IMR-90 (cell line): ENCODE data around the gene MKNK2. TPM values are rescaled to one million over a fixed set of nuclear protein-coding genes. Genes with fewer than 3 reads are reported as not detected.

Source experiments
- ATAC-seq: fragments of 200-7000 bp; cut with Tn5 transposase; 2 replicates; pipeline ENCODE4 v1.9.1; 2020; ENCODE audit warnings: low read depth, mild to moderate bottlenecking, moderate library complexity
- BruUV-seq: library from RNA; stranded (reverse); fragments of 400-500 nt; replicated peaks from 2 replicates; lab custom pipeline; 2021; lab: Mats Ljungman, UMichigan
- CTCF ChIA-PET: fragments of 300-600 bp; formaldehyde crosslinking; extraction: SDS; loops from one replicate; lab custom pipeline; 2021; ENCODE audit warnings: antibody characterized with exemption; lab: Yijun Ruan, JAX
- POLR2A ChIA-PET: fragments of 300-600 bp; sonication (Branson Sonifier 250); formaldehyde crosslinking; loops from one replicate; lab custom pipeline; 2022; ENCODE audit warnings: antibody characterized with exemption; ENCODE audit not compliant: unreplicated experiment; lab: Charles Lee
- DNase-seq: peaks from one replicate; pipeline ENCODE4 v3.0.0; 2013
- H2AFZ ChIP-seq: replicated peaks from 2 replicates; pipeline ENCODE3; 2013; ENCODE audit warnings: low read length, mild to moderate bottlenecking; ENCODE audit not compliant: poor library complexity
- H2AK5ac ChIP-seq: 2 replicates; pipeline ENCODE4 v1.6.1; 2013; ENCODE audit warnings: low read depth, low read length, inconsistent platforms
- H2AK9ac ChIP-seq: replicated peaks from 2 replicates; pipeline ENCODE3; 2013; ENCODE audit warnings: mild to moderate bottlenecking, low read depth, low read length, moderate library complexity; ENCODE audit not compliant: poor library complexity
- H2BK120ac ChIP-seq: 2 replicates; pipeline ENCODE4 v1.6.1; 2013; ENCODE audit warnings: low read depth, low read length, inconsistent platforms
- H2BK15ac ChIP-seq: 3 replicates; pipeline ENCODE4 v1.6.1; 2013; ENCODE audit warnings: low read depth, low read length, inconsistent platforms
- H2BK20ac ChIP-seq: 2 replicates; pipeline ENCODE4 v1.6.1; 2013; ENCODE audit warnings: low read depth, mild to moderate bottlenecking, inconsistent platforms, low read length, moderate library complexity
- H2BK5ac ChIP-seq: 2 replicates; pipeline ENCODE4 v1.6.1; 2013; ENCODE audit warnings: mild to moderate bottlenecking, low read depth, low read length, inconsistent platforms; ENCODE audit not compliant: poor library complexity, severe bottlenecking
- H3K14ac ChIP-seq: replicated peaks from 2 replicates; pipeline ENCODE4 v1.6.1; 2013; ENCODE audit warnings: low read depth, low read length, inconsistent platforms
- H3K18ac ChIP-seq: 2 replicates; pipeline ENCODE4 v1.6.1; 2013; ENCODE audit warnings: low read depth, low read length, control low read depth
- H3K23ac ChIP-seq: 2 replicates; pipeline ENCODE4 v1.6.1; 2013; ENCODE audit warnings: low read depth, low read length, inconsistent platforms
- H3K27ac ChIP-seq: 2 replicates; pipeline ENCODE4 v1.5.1; 2013; ENCODE audit warnings: mild to moderate bottlenecking, control low read depth, low read length; ENCODE audit not compliant: insufficient read depth
- H3K27me3 ChIP-seq: 2 replicates; pipeline ENCODE4 v1.6.1; 2013; ENCODE audit warnings: low read length; ENCODE audit not compliant: control insufficient read depth, insufficient read depth
- H3K36me3 ChIP-seq: 2 replicates; pipeline ENCODE4 v1.6.1; 2013; ENCODE audit warnings: low read length, mixed read lengths; ENCODE audit not compliant: control insufficient read depth, insufficient read depth
- H3K4ac ChIP-seq: 2 replicates; pipeline ENCODE4 v1.6.1; 2013; ENCODE audit warnings: low read depth, low read length, inconsistent platforms
- H3K4me1 ChIP-seq: 2 replicates; pipeline ENCODE4 v1.6.1; 2013; ENCODE audit warnings: low read length, mixed read lengths; ENCODE audit not compliant: control insufficient read depth, insufficient read depth
- H3K4me2 ChIP-seq: 2 replicates; pipeline ENCODE4 v1.6.1; 2013; ENCODE audit warnings: low read depth, mild to moderate bottlenecking, control low read depth, low read length, moderate library complexity
- H3K4me3 ChIP-seq: 2 replicates; pipeline ENCODE4 v1.5.1; 2013; ENCODE audit warnings: low read depth, mild to moderate bottlenecking, control low read depth, low read length, moderate library complexity; ENCODE audit not compliant: insufficient read depth
- H3K56ac ChIP-seq: 2 replicates; pipeline ENCODE4 v1.6.1; 2013; ENCODE audit warnings: low read length, inconsistent platforms; ENCODE audit not compliant: insufficient read depth; ENCODE audit errors: extremely low read depth
- H3K79me1 ChIP-seq, 2 experiments: 2 replicates each; pipeline ENCODE4 v1.6.1; 2013; ENCODE audit warnings: low read length in 2 of 2, inconsistent platforms in 1 of 2, low read depth in 1 of 2
- H3K9ac ChIP-seq: 2 replicates; pipeline ENCODE4 v1.6.1; 2013; ENCODE audit warnings: low read depth, low read length, control low read depth
- H3K9me1 ChIP-seq: 2 replicates; pipeline ENCODE4 v1.6.1; 2013; ENCODE audit warnings: low read length, inconsistent platforms; ENCODE audit not compliant: insufficient read depth
- H3K9me3 ChIP-seq: 2 replicates; pipeline ENCODE4 v1.6.1; 2013; ENCODE audit warnings: low read length; ENCODE audit not compliant: control insufficient read depth, insufficient read depth
- H4K20me1 ChIP-seq: 2 replicates; pipeline ENCODE4 v1.6.1; 2013; ENCODE audit warnings: low read length, inconsistent platforms; ENCODE audit not compliant: insufficient read depth
- H4K5ac ChIP-seq: 2 replicates; pipeline ENCODE4 v1.6.1; 2013; ENCODE audit warnings: mild to moderate bottlenecking, low read depth, low read length, control low read depth
- H4K8ac ChIP-seq, 2 experiments: 2 replicates each; pipeline ENCODE4 v1.6.1; 2013; ENCODE audit warnings: low read depth in 2 of 2, low read length in 2 of 2, control low read depth in 1 of 2, inconsistent platforms in 1 of 2
- H4K91ac ChIP-seq: 2 replicates; pipeline ENCODE4 v1.6.1; 2013; ENCODE audit warnings: low read depth, low read length, inconsistent platforms; ENCODE audit not compliant: insufficient read depth
- BHLHE40 ChIP-seq: fragments of 150-350 bp; IDR thresholded peaks from 2 replicates; pipeline ENCODE4 v1.6.1; 2016; ENCODE audit warnings: mild to moderate bottlenecking, low read depth, low read length
- CHD1 ChIP-seq: IDR thresholded peaks from 2 replicates; pipeline ENCODE4 v1.6.1; 2012; ENCODE audit warnings: low read depth, low read length, improper control_type of control experiment
- MAFK ChIP-seq: IDR thresholded peaks from 2 replicates; pipeline ENCODE4 v1.6.1; 2012; ENCODE audit warnings: low read depth, low read length, improper control_type of control experiment
- MAZ ChIP-seq: IDR thresholded peaks from 2 replicates; pipeline ENCODE4 v1.6.1; 2012; ENCODE audit warnings: low read depth, mild to moderate bottlenecking, low read length, improper control_type of control experiment, moderate library complexity, borderline replicate concordance
- NFE2L2 ChIP-seq: fragments of 150-350 bp; IDR thresholded peaks from 2 replicates; pipeline ENCODE4 v1.6.1; 2016; ENCODE audit warnings: low read depth, mild to moderate bottlenecking, low read length
- RCOR1 ChIP-seq: IDR thresholded peaks from 2 replicates; pipeline ENCODE4 v1.6.1; 2012; ENCODE audit warnings: mild to moderate bottlenecking, low read length, improper control_type of control experiment; ENCODE audit not compliant: insufficient replicate concordance
- RFX5 ChIP-seq: IDR thresholded peaks from 2 replicates; pipeline ENCODE4 v1.8.0; 2012; ENCODE audit warnings: low read depth, mild to moderate bottlenecking, low read length, moderate library complexity
- WGBS, 2 experiments: methylation state at CpG; one replicate each; pipeline versions ENCODE4 v1.1.5 to v1.1.7; 2013; ENCODE audit warnings: missing lambda C conversion rate in 2 of 2; ENCODE audit not compliant: insufficient read length in 1 of 2; ENCODE audit errors: extremely low coverage in 2 of 2; 5-methylcytosine and 5-hydroxymethylcytosine counted together
- dilution Hi-C: fragments of 300-500 bp; cut with HindIII; formaldehyde crosslinking; loops from one replicate; pipeline ENCODE4 v1.14.3; 2018; ENCODE audit warnings: low sequenced_read_pairs; ENCODE audit not compliant: unreplicated experiment
- in situ Hi-C: fragments of 300-500 bp; cut with MboI; formaldehyde crosslinking; loops from 3 replicates; pipeline ENCODE4 v1.14.3; 2019; ENCODE audit warnings: low sequenced_read_pairs, inconsistent platforms, mixed read lengths
- intact Hi-C: fragments of 100-400 bp; cut with micrococcal nuclease; formaldehyde crosslinking; loops from 2 replicates; pipeline ENCODE4 v1.10.0; 2022
- polyA plus RNA-seq, 3 experiments: library from polyadenylated mRNA; depleted of rRNA; stranded (reverse); fragments of >200 nt; gene quantifications; 2 replicates each; pipeline ENCODE4 v1.2.3, GENCODE V29; 2012; ENCODE audit warnings: low replicate concordance in 1 of 3
- total RNA-seq: library from RNA; depleted of rRNA; stranded (reverse); fragments of >200 nt; gene quantifications from 2 replicates; pipeline ENCODE4 v1.2.3, GENCODE V29; 2012
- TF ChIP-seq, protein P1 (sequence below): fragments of 150-350 bp; IDR thresholded peaks from 2 replicates; pipeline ENCODE4 v1.6.1; 2016; ENCODE audit warnings: low read depth, mild to moderate bottlenecking, low read length, moderate library complexity, borderline replicate concordance

The MKNK2 gene
- total and polyA plus RNA-seq, 2 of the 4 experiments (the other 2 are of a cell fraction), result 21.9 to 31.8 TPM

- ATAC-seq, result no peak
- no peak for TF ChIP-seq MAZ
- no peak for TF ChIP-seq RCOR1
- TF ChIP-seq NFE2L2, result no peak
- no peak for TF ChIP-seq RFX5
- no peak for TF ChIP-seq MAFK
- TF ChIP-seq, protein P1, sequence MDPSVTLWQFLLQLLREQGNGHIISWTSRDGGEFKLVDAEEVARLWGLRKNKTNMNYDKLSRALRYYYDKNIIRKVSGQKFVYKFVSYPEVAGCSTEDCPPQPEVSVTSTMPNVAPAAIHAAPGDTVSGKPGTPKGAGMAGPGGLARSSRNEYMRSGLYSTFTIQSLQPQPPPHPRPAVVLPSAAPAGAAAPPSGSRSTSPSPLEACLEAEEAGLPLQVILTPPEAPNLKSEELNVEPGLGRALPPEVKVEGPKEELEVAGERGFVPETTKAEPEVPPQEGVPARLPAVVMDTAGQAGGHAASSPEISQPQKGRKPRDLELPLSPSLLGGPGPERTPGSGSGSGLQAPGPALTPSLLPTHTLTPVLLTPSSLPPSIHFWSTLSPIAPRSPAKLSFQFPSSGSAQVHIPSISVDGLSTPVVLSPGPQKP, result no peak
- no peak for TF ChIP-seq BHLHE40
- no peak for TF ChIP-seq CHD1
- Histone ChIP-seq H2BK120ac (no peak overlapping the region), H2BK20ac (no peak overlapping the region), H2BK15ac (no peak overlapping the region), H3K27ac (no peak overlapping the region), H3K4me3 (no peak overlapping the region), H2AFZ (no peak overlapping the region), H3K36me3 (peaks cover 64% of the 10 kb centered on the region), H3K4ac (no peak overlapping the region), H3K79me1 (peaks cover 17 to 23% of the 10 kb centered on the region in 2 experiments; a peak in 3 of 4 replicates), H4K5ac (no peak overlapping the region), H3K27me3 (no peaks in the 10 kb centered on the region), H3K4me1 (no peaks in the 10 kb centered on the region), H3K18ac (no peak overlapping the region), H2AK5ac (no peak overlapping the region), H4K91ac (no peak overlapping the region), H4K20me1 (peaks cover 6% of the 10 kb centered on the region; the same call in 1 of the 2 replicates), H3K9ac (no peak overlapping the region), H3K56ac (no peak overlapping the region), H2BK5ac (no peak overlapping the region), H3K9me1 (no peaks in the 10 kb centered on the region), H3K4me2 (no peak overlapping the region), H2AK9ac (no peak overlapping the region), H3K9me3 (no peaks in the 10 kb centered on the region), H3K14ac (no peak overlapping the region), H4K8ac (no peak overlapping the region), H3K23ac (no peak overlapping the region)
- WGBS, 2 experiments, result 100% methylated on average over 3 of the region's 7 CpGs; no CpG with 5 or more reads in 1 of the 2 experiments
- intact Hi-C loops, result no loop called here
- ChIA-PET CTCF (no interaction called here), POLR2A (no interaction called here)
- in situ Hi-C loops, result no loop called here
- no peak for DNase-seq
- dilution Hi-C loops, result no loop called here
- BruUV-seq, result no TSS peak
These were observed 26.4 kb upstream of the MKNK2 start for GRCh38 chr19:2077398-2077797.
